ENCODE data around the gene STOM.

The STOM gene

DNA sequence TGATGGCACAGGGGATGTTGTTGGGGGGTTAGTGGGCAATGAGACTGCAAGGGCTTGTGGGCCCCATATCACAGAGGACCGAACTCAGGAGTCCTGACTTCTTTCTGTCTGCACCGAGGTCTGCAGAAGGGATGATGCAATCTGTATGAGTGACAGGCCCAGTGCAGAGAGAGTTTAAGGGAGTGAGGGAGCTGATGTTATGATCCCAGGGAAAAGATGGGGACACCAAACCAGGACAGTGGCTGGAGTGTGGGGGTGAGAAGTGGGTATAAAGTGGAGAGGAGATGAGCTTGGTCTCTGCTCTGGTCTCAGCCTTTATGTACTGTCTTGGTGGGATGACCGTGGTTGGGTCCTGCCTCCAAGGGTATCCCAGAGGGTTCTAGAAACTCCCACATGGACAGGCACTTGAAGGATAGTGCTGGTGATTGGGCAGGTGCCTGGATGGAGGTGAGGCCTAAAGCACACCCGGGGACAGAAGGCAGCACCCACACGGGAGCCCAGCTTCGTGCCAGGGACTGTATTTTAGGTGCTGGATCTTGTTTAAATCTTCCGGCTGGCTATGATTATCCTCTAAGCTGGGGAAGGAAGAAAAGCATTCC lies 80.2 kb downstream of the STOM start:
- Histone ChIP-seq H3K27ac (no peak overlapping the region), H3K79me2 (ENCODE audit: insufficient read depth, low read depth) (no peaks in the 10 kb centered on the region), H3K36me3 (ENCODE audit: insufficient read depth) (no peaks in the 10 kb centered on the region), H2AFZ (ENCODE audit: low read depth) (no peak overlapping the region), H4K20me1 (ENCODE audit: insufficient read depth) (no peaks in the 10 kb centered on the region), H3K4me2 (no peak overlapping the region), H3K27me3 (ENCODE audit: insufficient read depth, low read depth) (no peaks in the 10 kb centered on the region), H3K4me3 (IDR thresholded peaks at IDR 0.05; ENCODE audit: insufficient read depth, low read depth, low read length) (no peak overlapping the region), H3K4me1 (ENCODE audit: low read depth, poor library complexity, severe bottlenecking) (no peaks in the 10 kb centered on the region), H3K9ac (no peak overlapping the region)
- TF ChIP-seq, protein P1, sequence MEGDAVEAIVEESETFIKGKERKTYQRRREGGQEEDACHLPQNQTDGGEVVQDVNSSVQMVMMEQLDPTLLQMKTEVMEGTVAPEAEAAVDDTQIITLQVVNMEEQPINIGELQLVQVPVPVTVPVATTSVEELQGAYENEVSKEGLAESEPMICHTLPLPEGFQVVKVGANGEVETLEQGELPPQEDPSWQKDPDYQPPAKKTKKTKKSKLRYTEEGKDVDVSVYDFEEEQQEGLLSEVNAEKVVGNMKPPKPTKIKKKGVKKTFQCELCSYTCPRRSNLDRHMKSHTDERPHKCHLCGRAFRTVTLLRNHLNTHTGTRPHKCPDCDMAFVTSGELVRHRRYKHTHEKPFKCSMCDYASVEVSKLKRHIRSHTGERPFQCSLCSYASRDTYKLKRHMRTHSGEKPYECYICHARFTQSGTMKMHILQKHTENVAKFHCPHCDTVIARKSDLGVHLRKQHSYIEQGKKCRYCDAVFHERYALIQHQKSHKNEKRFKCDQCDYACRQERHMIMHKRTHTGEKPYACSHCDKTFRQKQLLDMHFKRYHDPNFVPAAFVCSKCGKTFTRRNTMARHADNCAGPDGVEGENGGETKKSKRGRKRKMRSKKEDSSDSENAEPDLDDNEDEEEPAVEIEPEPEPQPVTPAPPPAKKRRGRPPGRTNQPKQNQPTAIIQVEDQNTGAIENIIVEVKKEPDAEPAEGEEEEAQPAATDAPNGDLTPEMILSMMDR (conservative IDR thresholded peaks at IDR 0.05; ENCODE audit: low read depth, low read length): no peak

DNA sequence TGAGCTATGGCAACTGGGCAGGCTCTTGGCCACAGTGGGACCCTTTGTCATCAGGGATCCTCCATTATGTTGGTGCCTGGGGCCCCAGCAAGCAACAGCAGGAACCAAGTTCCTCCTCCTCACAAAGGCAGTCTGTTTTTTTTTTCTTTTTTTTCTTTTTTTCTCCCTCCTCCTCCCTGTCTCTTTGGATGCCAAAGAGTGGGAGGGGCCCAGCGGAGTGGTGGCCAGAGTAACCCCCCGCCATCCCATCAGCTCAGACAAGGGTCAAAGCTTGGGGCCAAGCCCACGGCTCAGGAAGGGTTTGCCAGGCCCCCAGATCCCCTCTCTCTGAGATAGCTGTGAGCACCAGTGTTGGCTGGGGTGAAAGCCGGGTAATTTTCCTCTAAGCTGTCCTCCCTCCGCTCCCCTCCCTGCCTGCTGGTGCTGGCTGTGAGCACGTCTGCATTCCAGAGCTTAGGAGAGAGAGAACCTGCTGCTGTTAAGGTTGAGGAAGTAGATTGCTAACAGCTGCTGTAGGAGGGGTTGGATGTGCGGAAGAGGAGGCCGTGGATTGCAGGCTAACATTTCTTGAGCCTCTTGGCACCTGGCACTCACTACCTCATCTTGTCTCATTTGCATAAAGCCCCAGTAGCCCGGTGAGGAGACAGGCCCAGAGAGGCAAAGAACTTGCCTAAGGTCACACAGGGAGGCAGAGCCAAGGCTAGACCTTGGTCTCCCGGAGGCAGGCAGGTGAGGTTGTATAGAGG lies 80.9 kb downstream of the STOM start:
- H4K20me1 ChIP-seq (ENCODE audit: insufficient read depth): no peaks in the 10 kb centered on the region
- no peaks in the 10 kb centered on the region for H3K36me3 ChIP-seq (ENCODE audit: insufficient read depth)
- H2AFZ ChIP-seq (ENCODE audit: low read depth): no peak overlapping the region
- no peak overlapping the region for H3K4me2 ChIP-seq
- no peak overlapping the region for H3K4me3 ChIP-seq (IDR thresholded peaks at IDR 0.05; ENCODE audit: insufficient read depth, low read depth, low read length)
- no peaks in the 10 kb centered on the region for H3K79me2 ChIP-seq (ENCODE audit: insufficient read depth, low read depth)
- H3K4me1 ChIP-seq (ENCODE audit: low read depth, poor library complexity, severe bottlenecking): no peaks in the 10 kb centered on the region
- H3K9ac ChIP-seq: no peak overlapping the region
- H3K27ac ChIP-seq: no peak overlapping the region
- TF ChIP-seq, protein P1 (conservative IDR thresholded peaks at IDR 0.05; ENCODE audit: low read depth, low read length): no peak
- no peaks in the 10 kb centered on the region for H3K27me3 ChIP-seq (ENCODE audit: insufficient read depth, low read depth)

Measured in KMS-11 (cell line).